Forelimb muscle (tissue), 1 donor: ENCODE data around the gene CLCN3. TPM values are rescaled to one million over a fixed set of nuclear protein-coding genes. Genes with fewer than 3 reads are reported as not detected.

Experiments used
- polyA plus RNA-seq: library from polyadenylated mRNA; unstranded; fragments of 120-200 nt; gene quantifications from one replicate; pipeline ENCODE4 v1.2.1, GENCODE V29; 2013; ENCODE audit not compliant: insufficient read length

The CLCN3 gene
- polyA plus RNA-seq, 1 donor = 26.9 TPM

Other genes starting within 250 kb of the CLCN3 start
- 10.2 TPM for gene NEK1, start 8.0 kb upstream of the CLCN3 start, polyA plus RNA-seq
- gene HPF1, start 137.4 kb downstream of the CLCN3 start, polyA plus RNA-seq = 26.0 TPM